Peyer's patch (tissue), 4 donors: ENCODE data around the gene HOTAIR.
A peak's percentile ranks its signal among the peaks of the same experiment; 100 is the strongest.

ENCODE experiments used
- CTCF ChIP-seq, 6 experiments: fragments of 450-650 bp in 4 of 6; fragments of 200-600 bp in 2 of 6; sonication (generic) in 1 of 6; IDR thresholded peaks; one replicate each; pipeline ENCODE4 v1.5.1; 2017 to 2019; ENCODE audit warnings: antibody characterized with exemption in 6 of 6, mild to moderate bottlenecking in 3 of 6, moderate library complexity in 1 of 6
- POLR2A ChIP-seq, 2 donors: fragments of 450-650 bp; IDR thresholded peaks; one replicate each; pipeline ENCODE4 v1.5.1; 2017; ENCODE audit warnings: antibody characterized with exemption in 2 of 2, mild to moderate bottlenecking in 2 of 2, moderate library complexity in 2 of 2

- peak; percentile 93 to 97 (median 94) for TF ChIP-seq CTCF (IDR thresholded peaks at IDR 0.05)
- TF ChIP-seq POLR2A (IDR thresholded peaks at IDR 0.05), result no peak
These were observed 31.3 kb upstream of the HOTAIR start for GRCh38 chr12:54005853-54006558.
